ENCODE data around the gene SOX8.
"Not testable (repeated sequence)": the region's sequence is repeated elsewhere in the genome, so short reads cannot be mapped to it uniquely, and the experiment has no call there.

DNA sequence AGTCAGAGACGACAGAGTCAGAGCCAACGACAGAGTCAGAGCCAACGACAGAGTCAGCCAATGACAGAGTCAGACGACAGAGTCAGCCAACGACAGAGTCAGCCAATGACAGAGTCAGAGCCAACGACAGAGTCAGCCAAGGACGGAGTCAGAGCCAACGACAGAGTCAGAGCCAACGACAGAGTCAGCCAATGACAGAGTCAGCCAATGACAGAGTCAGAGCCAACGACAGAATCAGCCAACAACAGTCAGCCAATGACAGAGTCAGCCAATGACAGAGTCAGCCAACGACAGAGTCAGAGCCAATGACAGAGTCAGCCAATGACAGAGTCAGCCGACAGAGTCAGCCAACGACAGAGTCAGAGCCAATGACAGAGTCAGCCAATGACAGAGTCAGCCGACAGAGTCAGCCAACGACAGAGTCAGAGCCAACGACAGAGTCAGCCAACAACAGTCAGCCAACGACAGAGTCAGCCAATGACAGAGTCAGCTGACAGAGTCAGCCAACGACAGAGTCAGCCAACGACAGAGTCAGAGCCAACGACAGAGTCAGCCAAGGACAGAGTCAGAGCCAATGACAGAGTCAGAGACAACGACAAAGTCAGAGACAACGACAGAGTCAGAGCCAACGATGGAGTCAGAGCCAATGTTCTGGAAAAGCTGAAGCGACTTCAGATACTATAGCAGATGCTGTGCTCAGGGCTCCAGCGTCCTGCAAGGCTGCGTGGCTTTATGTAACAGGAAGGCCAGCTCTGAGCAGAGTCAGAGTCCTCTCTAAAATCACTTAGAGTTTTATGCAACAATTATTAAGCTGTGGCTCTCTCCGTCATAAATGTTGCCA lies 30.6 kb upstream of the SOX8 start:
- TF ChIP-seq, protein P1, sequence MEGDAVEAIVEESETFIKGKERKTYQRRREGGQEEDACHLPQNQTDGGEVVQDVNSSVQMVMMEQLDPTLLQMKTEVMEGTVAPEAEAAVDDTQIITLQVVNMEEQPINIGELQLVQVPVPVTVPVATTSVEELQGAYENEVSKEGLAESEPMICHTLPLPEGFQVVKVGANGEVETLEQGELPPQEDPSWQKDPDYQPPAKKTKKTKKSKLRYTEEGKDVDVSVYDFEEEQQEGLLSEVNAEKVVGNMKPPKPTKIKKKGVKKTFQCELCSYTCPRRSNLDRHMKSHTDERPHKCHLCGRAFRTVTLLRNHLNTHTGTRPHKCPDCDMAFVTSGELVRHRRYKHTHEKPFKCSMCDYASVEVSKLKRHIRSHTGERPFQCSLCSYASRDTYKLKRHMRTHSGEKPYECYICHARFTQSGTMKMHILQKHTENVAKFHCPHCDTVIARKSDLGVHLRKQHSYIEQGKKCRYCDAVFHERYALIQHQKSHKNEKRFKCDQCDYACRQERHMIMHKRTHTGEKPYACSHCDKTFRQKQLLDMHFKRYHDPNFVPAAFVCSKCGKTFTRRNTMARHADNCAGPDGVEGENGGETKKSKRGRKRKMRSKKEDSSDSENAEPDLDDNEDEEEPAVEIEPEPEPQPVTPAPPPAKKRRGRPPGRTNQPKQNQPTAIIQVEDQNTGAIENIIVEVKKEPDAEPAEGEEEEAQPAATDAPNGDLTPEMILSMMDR (IDR thresholded peaks at IDR 0.05) = not testable (repeated sequence)
- not testable (repeated sequence) for TF ChIP-seq EZH2, EZH2phosphoT487 (IDR thresholded peaks at IDR 0.05)

Data from neural progenitor cell (in vitro differentiated cells).